Activated naive CD8-positive, alpha-beta T cell treated with anti-CD3 and anti-CD28 coated beads, Interleukin-2, amount 10 ng/mL, durations not matched to agents 7 days and 5 days (primary cell): Measurements from ENCODE around the gene HOXD10. TPM values are rescaled to one million over a fixed set of nuclear protein-coding genes. Genes with fewer than 3 reads are reported as not detected.
A peak's percentile ranks its signal among the peaks of the same experiment; 100 is the strongest.

Experiments used
- ATAC-seq: fragments of 150-1000 bp; cut with Tn5 transposase; one replicate; pipeline ENCODE4 v1.10.0; 2021; ENCODE audit warnings: low read depth, moderate library complexity
- POLR2A ChIA-PET: fragments of 350-600 bp; sonication (Branson Sonifier 250); formaldehyde crosslinking; loops from one replicate; lab custom pipeline; 2021; ENCODE audit warnings: antibody characterized with exemption; lab: Charles Lee
- DNase-seq: peaks from one replicate; pipeline ENCODE4 v3.0.0; 2021
- H3K27ac Mint-ChIP-seq: one replicate; pipeline ENCODE4 v1.8.0; 2022; ENCODE audit warnings: mild to moderate bottlenecking, mixed read lengths
- H3K27me3 Mint-ChIP-seq: one replicate; pipeline ENCODE4 v1.8.0; 2022; ENCODE audit warnings: mild to moderate bottlenecking, moderate library complexity, mixed read lengths
- H3K36me3 Mint-ChIP-seq: one replicate; pipeline ENCODE4 v1.8.0; 2021; ENCODE audit warnings: mild to moderate bottlenecking, mixed read lengths
- H3K4me1 Mint-ChIP-seq: one replicate; pipeline ENCODE4 v1.8.0; 2021; ENCODE audit warnings: mixed read lengths
- H3K4me3 Mint-ChIP-seq: one replicate; pipeline ENCODE4 v1.8.0; 2022; ENCODE audit warnings: mild to moderate bottlenecking, moderate library complexity, mixed read lengths
- H3K9me3 Mint-ChIP-seq: one replicate; pipeline ENCODE4 v1.8.0; 2021; ENCODE audit warnings: mixed read lengths
- total RNA-seq, 2 experiments: library from RNA; stranded (reverse); gene quantifications; one replicate each; pipeline ENCODE4 v1.2.3, GENCODE V29; 2021

Gene HOXD10
- total RNA-seq, 2 experiments from 2014 or later: not detected

DNA sequence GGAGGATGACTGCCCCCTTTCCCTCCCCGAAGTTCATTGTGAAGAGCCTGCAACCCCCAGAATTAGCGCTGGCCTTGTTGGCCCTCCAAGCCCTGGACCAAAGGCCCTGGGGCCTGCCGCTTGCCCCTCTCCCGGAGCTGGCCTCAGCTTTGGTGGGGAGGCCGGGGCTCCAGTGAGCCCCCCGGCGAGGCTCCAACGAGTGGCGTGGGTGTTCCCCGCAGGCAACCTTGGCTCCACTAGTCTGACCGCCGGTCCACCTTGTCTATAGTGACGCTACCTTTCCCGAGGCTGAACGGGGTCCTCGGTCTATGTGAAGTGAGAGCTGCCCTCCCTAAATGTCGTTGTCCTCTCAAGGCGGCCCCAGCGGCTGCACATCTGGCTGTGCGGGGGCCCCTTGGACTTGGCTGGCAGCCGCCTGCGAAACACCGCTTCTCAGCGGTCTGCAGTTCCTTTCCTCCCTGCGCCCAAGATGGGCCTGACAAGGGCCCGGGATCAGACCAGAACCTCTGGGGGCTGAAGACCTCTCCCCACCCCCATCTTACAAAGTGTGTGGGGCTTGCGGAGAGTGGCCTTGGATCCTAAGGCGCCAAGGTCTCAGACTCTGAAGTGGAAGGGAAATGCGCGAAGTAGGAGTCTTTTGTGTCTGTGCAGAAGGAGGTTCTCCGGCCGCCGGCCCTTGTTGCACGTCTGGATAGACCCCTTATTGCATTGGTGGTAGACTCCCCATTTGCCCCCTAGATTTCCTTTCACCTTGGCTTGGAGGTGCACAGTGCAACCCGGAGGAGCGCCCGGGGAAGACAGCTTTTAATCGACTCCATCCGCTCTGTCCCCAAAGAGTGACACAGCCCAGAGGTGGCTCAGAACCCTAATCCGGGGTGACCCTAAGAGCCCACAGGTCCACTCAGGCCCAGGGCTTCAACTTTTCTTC lies 3.9 kb upstream of the HOXD10 start:
- DNase-seq (no peak), ATAC-seq (no peak)
- Mint-ChIP-seq H3K27me3 (peaks cover 87% of the 10 kb centered on the region), H3K36me3 (peaks cover 5% of the 10 kb centered on the region), H3K9me3 (peaks cover 8% of the 10 kb centered on the region), H3K27ac (no peak overlapping the region), H3K4me1 (peaks cover 2% of the 10 kb centered on the region), H3K4me3 (no peak overlapping the region)
- POLR2A ChIA-PET: no interaction called here

DNA sequence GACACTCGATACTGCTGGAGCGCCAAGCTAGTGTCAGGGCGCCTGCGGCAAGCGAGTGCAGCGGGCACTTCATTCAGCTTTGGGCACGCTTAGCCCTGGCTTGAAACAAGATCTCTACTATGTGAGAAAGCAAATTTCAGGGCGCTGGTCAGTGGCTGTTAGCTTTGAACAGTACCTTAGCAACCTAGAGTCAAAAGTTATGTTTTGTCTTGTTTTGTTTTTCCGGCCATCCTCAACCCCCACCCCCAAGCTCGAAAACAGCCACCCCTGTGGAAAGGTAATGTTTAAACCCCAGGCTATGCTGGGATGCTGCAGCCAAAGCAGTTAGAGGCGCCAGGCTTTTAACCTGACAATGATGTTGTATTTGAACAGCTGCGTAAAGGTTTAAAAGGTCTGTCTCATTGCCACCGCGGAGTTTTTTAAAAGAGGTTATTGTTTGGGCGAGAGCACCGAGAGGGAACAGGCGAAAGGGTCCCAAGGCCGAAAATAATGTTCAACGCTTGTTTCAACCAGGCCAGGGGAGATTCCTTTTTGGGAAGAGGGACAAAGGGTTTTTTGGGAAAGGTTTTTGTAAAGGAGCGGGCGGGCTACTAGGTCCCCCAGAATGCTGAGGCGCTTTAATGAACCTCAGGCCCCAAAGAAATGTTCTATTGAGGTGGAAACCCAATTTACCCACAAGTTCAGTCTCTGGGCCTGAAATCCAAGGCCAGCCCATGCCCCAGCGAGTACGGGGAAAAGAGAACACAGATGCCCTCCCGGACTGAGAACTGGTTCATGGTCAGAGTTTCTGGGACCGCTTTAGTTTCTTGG lies 2.3 kb upstream of the HOXD10 start:
- Mint-ChIP-seq H3K4me1 (peaks cover 2% of the 10 kb centered on the region), H3K9me3 (peaks cover 10% of the 10 kb centered on the region), H3K27ac (no peak overlapping the region), H3K4me3 (no peak overlapping the region), H3K27me3 (peaks cover 96% of the 10 kb centered on the region), H3K36me3 (peaks cover 5% of the 10 kb centered on the region)
- ATAC-seq (no peak), DNase-seq (no peak)
- POLR2A ChIA-PET: no interaction called here

DNA sequence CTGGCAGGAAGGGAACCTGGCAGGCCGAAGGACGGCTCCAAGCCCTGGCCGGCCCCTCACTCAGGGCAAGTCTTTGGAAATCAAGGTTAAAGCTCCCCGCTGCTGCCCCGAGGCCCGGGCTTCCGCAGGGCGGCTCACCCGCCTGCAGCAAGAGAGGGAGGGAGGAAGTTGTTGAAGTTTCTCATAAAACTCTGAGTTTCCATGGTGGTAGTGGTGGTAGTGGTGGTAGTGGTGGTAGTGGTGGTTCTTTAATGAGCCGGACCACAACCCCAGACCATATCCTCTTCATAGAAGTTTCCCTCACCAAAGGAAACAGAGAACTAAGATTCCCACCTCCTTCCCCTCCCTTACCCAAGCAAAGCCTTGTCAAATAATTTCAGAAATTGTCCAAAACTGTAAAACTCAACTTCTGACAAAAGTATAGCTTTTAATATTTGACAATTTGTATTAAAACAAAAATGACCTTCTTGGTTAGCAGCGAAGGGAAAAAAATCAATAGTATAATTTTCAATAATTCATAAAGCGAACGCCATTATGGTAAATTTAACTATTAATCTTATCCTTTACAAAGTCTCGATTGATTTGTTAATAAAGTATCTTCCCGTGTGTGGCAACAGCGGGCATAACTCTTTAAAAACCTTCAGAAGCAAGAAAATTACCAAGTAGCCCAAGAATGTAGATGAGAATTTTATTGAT lies 1.5 kb upstream of the HOXD10 start:
- Mint-ChIP-seq H3K4me1 (peaks cover 2% of the 10 kb centered on the region), H3K4me3 (no peak overlapping the region), H3K27me3 (peaks cover 96% of the 10 kb centered on the region), H3K9me3 (peaks cover 8% of the 10 kb centered on the region), H3K36me3 (peaks cover 3% of the 10 kb centered on the region), H3K27ac (no peak overlapping the region)
- ATAC-seq (no peak), DNase-seq (no peak)
- POLR2A ChIA-PET: no interaction called here

DNA sequence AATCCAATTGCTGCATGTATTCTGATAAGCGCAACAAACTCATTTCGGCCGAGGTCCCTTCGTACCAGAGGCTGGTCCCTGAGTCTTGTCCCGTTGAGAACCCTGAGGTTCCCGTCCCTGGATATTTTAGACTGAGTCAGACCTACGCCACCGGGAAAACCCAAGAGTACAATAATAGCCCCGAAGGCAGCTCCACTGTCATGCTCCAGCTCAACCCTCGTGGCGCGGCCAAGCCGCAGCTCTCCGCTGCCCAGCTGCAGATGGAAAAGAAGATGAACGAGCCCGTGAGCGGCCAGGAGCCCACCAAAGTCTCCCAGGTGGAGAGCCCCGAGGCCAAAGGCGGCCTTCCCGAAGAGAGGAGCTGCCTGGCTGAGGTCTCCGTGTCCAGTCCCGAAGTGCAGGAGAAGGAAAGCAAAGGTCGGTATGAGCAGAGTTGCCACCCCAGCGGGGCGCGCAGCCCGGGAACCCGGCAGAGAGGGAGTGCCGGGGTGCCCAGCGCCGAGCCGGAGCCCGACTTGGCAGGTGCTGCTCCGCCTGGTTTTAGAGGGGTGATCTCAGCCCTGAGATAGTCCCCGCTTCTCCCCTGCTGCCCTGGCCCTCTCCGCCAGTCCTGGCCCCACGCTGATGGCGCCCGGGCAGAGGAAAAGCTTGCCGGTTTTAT lies 714 bp downstream of the HOXD10 start:
- ATAC-seq (no peak), DNase-seq (no peak)
- Mint-ChIP-seq H3K4me3 (no peak overlapping the region), H3K9me3 (peaks cover 8% of the 10 kb centered on the region), H3K36me3 (peaks cover 3% of the 10 kb centered on the region), H3K27me3 (peaks cover 89% of the 10 kb centered on the region), H3K27ac (peak overlapping the region; percentile 61), H3K4me1 (peaks cover 2% of the 10 kb centered on the region)
- POLR2A ChIA-PET: no interaction called here

DNA sequence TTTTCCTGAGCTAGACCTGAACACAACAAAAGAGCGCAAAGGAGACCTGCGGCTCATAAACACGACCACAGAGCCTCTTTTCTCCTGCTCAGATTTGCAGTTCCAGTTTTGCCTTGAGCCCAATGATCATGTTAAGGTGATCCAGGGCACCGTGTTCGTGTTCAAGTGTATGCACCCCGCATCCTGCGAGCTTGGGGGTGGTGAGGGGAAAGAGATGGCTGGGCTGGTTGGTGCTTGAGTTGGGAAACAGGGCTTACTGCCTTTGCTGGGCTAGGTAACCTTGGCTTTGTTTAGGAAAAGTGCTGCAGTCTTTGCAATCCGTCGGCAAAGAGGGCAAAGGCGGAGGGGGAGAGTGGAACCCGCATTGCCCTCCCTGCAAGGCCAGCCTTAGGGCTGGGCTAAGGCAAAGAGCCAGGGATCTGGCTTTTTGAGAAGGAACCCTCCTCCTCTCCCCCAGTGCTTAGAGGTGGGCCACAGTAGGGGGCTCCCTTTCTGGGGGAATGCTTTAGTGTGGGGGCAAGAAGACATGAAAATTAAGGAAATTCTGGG lies 1.3 kb downstream of the HOXD10 start:
- POLR2A ChIA-PET: no interaction called here
- peaks cover 8% of the 10 kb centered on the region for H3K9me3 Mint-ChIP-seq
- DNase-seq (no peak), ATAC-seq (no peak)
- peaks cover 2% of the 10 kb centered on the region for H3K4me1 Mint-ChIP-seq
- H3K36me3 Mint-ChIP-seq: peaks cover 3% of the 10 kb centered on the region
- H3K4me3 Mint-ChIP-seq: no peak overlapping the region
- H3K27me3 Mint-ChIP-seq: peaks cover 86% of the 10 kb centered on the region
- no peak overlapping the region for H3K27ac Mint-ChIP-seq

DNA sequence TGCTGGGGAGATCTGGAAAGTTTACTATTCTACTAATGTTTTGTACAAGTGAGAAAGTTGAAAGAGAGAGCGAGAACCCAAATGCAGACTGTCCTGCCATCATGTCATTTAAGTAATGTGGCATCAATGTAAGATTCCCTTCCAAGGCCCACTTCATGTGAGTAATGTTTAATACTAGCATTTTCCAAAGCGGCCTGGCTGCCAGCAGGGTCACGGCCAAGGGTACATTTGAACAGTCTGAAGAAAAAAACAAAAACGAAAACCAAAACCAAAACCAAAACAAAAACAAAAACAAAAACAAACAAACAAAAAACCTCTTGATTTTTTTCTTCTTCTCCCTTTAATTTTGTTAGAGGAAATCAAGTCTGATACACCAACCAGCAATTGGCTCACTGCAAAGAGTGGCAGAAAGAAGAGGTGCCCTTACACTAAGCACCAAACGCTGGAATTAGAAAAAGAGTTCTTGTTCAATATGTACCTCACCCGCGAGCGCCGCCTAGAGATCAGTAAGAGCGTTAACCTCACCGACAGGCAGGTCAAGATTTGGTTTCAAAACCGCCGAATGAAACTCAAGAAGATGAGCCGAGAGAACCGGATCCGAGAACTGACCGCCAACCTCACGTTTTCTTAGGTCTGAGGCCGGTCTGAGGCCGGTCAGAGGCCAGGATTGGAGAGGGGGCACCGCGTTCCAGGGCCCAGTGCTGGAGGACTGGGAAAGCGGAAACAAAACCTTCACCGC lies 2.2 kb downstream of the HOXD10 start:
- Mint-ChIP-seq H3K36me3 (peaks cover 3% of the 10 kb centered on the region), H3K27ac (no peak overlapping the region), H3K27me3 (peaks cover 84% of the 10 kb centered on the region), H3K4me3 (no peak overlapping the region), H3K9me3 (peaks cover 2% of the 10 kb centered on the region), H3K4me1 (peaks cover 3% of the 10 kb centered on the region)
- POLR2A ChIA-PET: no interaction called here
- DNase-seq: no peak
- ATAC-seq: no peak

DNA sequence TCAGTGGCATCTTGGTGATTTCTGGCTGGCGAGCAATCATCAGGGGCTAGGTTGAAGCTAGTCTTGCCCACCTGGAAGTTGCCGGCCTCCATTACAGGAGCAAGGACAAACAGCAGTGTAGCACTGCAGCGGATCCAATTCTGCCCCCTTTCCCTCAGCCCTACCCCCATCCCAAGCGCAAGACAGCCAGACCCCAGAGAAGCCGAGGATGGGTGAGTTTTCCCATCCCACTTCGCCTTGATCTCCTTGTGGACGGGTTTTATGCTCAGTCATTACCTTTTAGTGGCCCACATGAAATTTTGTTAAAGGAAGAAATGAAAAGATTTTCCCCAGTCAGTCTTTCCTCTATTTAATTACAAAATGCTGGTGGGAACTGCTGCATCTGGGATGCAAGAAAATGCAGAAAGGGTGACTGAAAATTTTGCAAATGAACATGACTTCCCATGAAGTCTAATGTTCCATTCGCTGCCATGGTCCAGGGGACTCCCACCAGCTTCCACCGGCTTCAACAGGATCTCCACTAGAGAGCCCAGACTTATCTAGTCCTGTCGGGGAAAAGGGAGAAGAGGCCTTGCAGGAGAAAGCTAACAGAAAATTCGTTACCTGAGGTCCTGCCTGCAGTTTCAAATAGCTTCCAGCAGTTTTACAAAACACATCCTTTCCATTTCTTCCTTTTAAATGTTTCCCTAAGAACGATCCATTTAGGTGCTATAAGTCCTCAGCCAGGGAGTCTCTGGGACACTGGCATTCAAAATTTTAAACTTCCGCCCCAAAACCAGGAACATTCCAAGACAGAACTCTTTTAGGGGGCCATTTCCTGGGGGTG lies 4.0 kb downstream of the HOXD10 start:
- Mint-ChIP-seq H3K4me1 (peaks cover 7% of the 10 kb centered on the region), H3K9me3 (peaks cover 2% of the 10 kb centered on the region), H3K27me3 (peaks cover 84% of the 10 kb centered on the region), H3K4me3 (no peak overlapping the region), H3K36me3 (peaks cover 3% of the 10 kb centered on the region), H3K27ac (no peak overlapping the region)
- ATAC-seq: no peak
- POLR2A ChIA-PET: no interaction called here
- DNase-seq: peak; percentile 13

DNA sequence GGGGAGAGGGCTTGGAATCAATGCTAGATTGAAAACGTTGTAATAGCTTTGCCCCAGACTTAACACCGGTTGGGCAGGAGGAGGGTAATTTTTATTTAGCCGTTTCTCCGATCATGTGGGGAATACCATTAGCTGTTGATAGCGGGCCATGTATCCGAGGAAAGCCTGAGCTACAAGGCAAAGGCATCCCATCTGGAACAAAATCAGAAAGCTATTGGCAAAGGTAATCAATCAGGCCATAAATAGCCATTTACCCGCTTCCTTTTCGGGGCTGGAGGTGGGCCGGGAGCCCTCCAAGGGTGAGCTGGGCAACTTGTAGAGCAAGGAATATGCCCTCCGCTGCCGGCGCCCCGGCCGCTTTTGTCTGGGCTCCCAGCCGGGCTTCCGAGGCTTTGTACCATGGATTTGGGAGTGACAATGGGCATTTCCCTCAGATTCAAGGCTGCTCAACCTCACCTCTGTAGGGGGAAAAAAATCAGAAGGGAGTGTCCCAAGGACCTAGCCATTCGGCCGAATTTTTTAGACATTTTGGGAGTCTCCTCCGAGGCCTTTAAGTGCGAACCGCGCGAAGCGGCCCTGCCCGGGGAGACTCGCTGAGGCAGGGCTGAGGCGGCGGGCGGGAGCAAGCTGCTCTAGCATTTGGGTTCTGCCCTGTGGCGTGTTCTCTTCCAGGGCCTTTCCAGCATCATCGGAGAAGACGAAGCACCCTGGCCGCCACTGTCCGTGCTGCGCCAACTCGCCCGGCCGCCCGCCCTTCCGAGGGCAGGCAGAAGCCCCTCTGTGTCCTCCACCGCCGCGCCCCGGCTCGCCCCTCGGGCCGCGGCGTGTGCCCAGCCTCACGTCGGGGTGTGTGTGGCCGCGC lies 4.8 kb downstream of the HOXD10 start:
- Mint-ChIP-seq H3K27me3 (peaks cover 84% of the 10 kb centered on the region), H3K9me3 (peaks cover 2% of the 10 kb centered on the region), H3K27ac (no peak overlapping the region), H3K36me3 (peaks cover 3% of the 10 kb centered on the region), H3K4me1 (peaks cover 7% of the 10 kb centered on the region), H3K4me3 (no peak overlapping the region)
- POLR2A ChIA-PET: no interaction called here
- no peak for DNase-seq
- ATAC-seq: no peak

DNA sequence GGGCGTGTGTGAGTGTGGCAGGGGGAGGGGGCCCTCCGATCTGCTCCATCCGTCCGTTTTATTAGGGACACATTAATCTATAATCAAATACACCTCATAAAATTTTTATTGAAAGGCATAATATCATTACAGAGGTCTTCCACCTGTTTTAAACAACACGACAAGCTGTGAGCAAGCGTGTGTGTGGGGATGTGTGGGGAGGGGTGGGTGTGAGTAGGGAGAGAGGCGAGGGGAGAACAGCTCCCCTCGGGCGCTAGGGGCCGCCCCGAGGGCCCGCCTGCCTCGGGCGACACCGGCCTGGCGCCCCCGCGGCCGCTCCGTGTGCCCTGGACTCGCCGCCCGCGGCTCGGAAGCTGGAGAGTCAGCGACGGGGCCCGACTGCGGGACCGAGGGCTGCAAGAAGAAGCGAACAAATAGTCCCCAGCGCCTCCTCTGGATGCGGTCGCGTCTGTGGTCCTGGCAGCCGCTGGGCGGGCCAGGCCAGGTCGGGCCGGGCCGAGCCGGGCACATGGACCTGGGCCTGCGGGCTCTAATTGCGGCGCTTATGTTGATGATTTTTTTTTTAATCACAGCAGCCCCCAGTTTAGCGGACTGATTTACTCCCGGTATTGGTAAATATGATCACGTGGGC lies 5.6 kb downstream of the HOXD10 start:
- DNase-seq (no peak), ATAC-seq (no peak)
- Mint-ChIP-seq H3K27me3 (peaks cover 84% of the 10 kb centered on the region), H3K9me3 (peaks cover 2% of the 10 kb centered on the region), H3K4me1 (peaks cover 7% of the 10 kb centered on the region), H3K36me3 (no peaks in the 10 kb centered on the region), H3K4me3 (no peak overlapping the region), H3K27ac (no peak overlapping the region)
- POLR2A ChIA-PET: no interaction called here

DNA sequence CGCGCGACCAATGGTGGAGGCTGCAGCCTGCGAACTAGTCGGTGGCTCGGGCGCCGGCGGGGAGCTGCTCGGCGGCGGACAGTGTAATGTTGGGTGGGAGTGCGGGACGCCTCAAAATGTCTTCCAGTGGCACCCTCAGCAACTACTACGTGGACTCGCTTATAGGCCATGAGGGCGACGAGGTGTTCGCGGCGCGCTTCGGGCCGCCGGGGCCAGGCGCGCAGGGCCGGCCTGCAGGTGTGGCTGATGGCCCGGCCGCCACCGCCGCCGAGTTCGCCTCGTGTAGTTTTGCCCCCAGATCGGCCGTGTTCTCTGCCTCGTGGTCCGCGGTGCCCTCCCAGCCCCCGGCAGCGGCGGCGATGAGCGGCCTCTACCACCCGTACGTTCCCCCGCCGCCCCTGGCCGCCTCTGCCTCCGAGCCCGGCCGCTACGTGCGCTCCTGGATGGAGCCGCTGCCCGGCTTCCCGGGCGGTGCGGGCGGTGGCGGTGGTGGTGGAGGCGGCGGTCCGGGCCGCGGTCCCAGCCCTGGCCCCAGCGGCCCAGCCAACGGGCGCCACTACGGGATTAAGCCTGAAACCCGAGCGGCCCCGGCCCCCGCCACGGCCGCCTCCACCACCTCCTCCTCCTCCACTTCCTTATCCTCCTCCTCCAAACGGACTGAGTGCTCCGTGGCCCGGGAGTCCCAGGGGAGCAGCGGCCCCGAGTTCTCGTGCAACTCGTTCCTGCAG lies 6.3 kb downstream of the HOXD10 start, which contains the start of gene HOXD9:
HOXD9 (plus strand) TSS at position 37 of the 728 bp plus-strand sequence; CDS start at position 87, 50 bp downstream.
- ATAC-seq: no peak
- no peaks in the 10 kb centered on the region for H3K36me3 Mint-ChIP-seq
- DNase-seq: no peak

More for the DNA sequence above, 6.3 kb downstream of the HOXD10 start, which contains the start of gene HOXD9:
- H3K4me3 Mint-ChIP-seq: no peak within 1 kb of the TSS
- peaks cover 85% of the 10 kb centered on the region for H3K27me3 Mint-ChIP-seq
- peak within 1 kb of the TSS; percentile 65 for H3K27ac Mint-ChIP-seq
- H3K9me3 Mint-ChIP-seq: peaks cover 2% of the 10 kb centered on the region
- POLR2A ChIA-PET: no interaction called here
- H3K4me1 Mint-ChIP-seq: peaks cover 7% of the 10 kb centered on the region
